Peyer's patch (tissue), 4 donors: Measurements from ENCODE around the gene CCDC184. TPM values are rescaled to one million over a fixed set of nuclear protein-coding genes. Genes with fewer than 3 reads are reported as not detected.

Experiments used
- DNase-seq, 3 donors: peaks; one replicate each; pipeline ENCODE4 v3.0.0-alpha.2; 2017 to 2019
- H3K27ac ChIP-seq, 4 donors: fragments of 200-600 bp; sonication (generic); one replicate each; pipeline ENCODE4 v1.5.1; 2016 to 2019
- H3K27me3 ChIP-seq, 2 donors: fragments of 200-600 bp; sonication (generic); one replicate each; pipeline ENCODE4 v1.5.1; 2019
- H3K36me3 ChIP-seq, 3 donors: fragments of 200-600 bp; sonication (generic); one replicate each; pipeline ENCODE4 v1.5.1; 2016 to 2019
- H3K4me1 ChIP-seq, 4 donors: fragments of 200-600 bp; sonication (generic); one replicate each; pipeline ENCODE4 v1.5.1; 2016 to 2019
- H3K4me3 ChIP-seq, 4 donors: fragments of 200-600 bp; sonication (generic); 1 replicate in 3 of 4; 2 replicates in 1 of 4; pipeline ENCODE4 v1.5.1; 2016 to 2019; ENCODE audit warnings: mild to moderate bottlenecking in 1 of 4
- H3K9me3 ChIP-seq, 4 donors: fragments of 200-600 bp; sonication (generic); one replicate each; pipeline ENCODE4 v1.5.1; 2016 to 2019; ENCODE audit warnings: mild to moderate bottlenecking in 1 of 4
- POLR2A ChIP-seq, 2 donors: fragments of 450-650 bp; IDR thresholded peaks; one replicate each; pipeline ENCODE4 v1.5.1; 2017; ENCODE audit warnings: antibody characterized with exemption in 2 of 2, mild to moderate bottlenecking in 2 of 2, moderate library complexity in 2 of 2
- total RNA-seq, 4 donors: library from RNA; depleted of rRNA; stranded (reverse); fragments of >200 nt; gene quantifications; one replicate each; pipeline ENCODE4 v1.1.0, GENCODE V29; 2016
- TF ChIP-seq, protein P1 (sequence below), 6 experiments: fragments of 450-650 bp in 4 of 6; fragments of 200-600 bp in 2 of 6; sonication (generic) in 1 of 6; IDR thresholded peaks; one replicate each; pipeline ENCODE4 v1.5.1; 2017 to 2019; ENCODE audit warnings: antibody characterized with exemption in 6 of 6, mild to moderate bottlenecking in 3 of 6, moderate library complexity in 1 of 6

The CCDC184 gene
- total RNA-seq, 4 donors from 2014 or later, result 0.40 TPM; not detected in 3

DNA sequence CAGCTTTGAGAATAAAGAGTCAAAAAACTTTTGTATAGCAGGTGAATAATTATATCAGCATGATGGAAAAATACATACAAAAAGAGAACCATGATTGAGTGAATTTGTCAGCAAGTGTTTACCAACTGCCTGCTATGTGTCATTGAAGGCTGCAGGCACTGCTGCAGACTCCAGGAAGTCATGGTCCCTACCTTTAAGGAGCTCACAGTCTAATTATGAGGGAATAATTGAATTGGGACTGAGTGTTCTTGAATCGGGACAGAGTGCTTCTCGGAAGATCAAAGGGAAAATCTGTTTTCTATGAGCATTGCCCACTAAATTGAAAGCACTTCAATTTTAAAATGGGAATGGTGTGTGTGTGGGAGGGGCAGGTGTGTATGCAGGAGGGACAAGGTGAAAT is 10.2 kb downstream of the CCDC184 start:
- DNase-seq, result no peak
- Histone ChIP-seq H3K36me3 (no peaks in the 10 kb centered on the region), H3K27me3 (no peaks in the 10 kb centered on the region), H3K4me3 (no peak overlapping the region), H3K9me3 (no peaks in the 10 kb centered on the region), H3K4me1 (no peaks in the 10 kb centered on the region), H3K27ac (no peak overlapping the region)
- TF ChIP-seq, protein P1, sequence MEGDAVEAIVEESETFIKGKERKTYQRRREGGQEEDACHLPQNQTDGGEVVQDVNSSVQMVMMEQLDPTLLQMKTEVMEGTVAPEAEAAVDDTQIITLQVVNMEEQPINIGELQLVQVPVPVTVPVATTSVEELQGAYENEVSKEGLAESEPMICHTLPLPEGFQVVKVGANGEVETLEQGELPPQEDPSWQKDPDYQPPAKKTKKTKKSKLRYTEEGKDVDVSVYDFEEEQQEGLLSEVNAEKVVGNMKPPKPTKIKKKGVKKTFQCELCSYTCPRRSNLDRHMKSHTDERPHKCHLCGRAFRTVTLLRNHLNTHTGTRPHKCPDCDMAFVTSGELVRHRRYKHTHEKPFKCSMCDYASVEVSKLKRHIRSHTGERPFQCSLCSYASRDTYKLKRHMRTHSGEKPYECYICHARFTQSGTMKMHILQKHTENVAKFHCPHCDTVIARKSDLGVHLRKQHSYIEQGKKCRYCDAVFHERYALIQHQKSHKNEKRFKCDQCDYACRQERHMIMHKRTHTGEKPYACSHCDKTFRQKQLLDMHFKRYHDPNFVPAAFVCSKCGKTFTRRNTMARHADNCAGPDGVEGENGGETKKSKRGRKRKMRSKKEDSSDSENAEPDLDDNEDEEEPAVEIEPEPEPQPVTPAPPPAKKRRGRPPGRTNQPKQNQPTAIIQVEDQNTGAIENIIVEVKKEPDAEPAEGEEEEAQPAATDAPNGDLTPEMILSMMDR (IDR thresholded peaks at IDR 0.05), result no peak
- TF ChIP-seq POLR2A (IDR thresholded peaks at IDR 0.05), result no peak

DNA sequence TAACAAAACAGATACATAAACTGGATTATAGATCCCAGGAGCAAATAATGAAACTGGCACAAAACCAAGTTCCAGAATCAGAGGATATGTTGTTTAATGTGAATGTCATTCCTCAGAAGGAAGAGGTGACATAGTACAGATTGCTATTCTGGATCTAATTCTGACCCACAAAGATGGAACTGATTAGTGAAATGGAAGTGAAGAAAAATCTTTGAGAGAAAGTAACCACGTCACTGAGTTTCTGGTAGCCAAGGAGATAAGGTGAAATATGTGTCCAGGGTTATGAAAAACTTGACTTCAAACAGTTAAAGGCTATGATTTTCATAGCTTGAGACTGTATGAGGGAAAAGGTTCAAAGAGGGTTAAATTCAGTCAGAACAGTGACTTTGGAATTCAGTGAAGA is 11.4 kb downstream of the CCDC184 start:
- TF ChIP-seq POLR2A (IDR thresholded peaks at IDR 0.05), result no peak
- TF ChIP-seq, protein P1 (IDR thresholded peaks at IDR 0.05), result no peak
- Histone ChIP-seq H3K27ac (no peak overlapping the region), H3K36me3 (no peaks in the 10 kb centered on the region)

DNA sequence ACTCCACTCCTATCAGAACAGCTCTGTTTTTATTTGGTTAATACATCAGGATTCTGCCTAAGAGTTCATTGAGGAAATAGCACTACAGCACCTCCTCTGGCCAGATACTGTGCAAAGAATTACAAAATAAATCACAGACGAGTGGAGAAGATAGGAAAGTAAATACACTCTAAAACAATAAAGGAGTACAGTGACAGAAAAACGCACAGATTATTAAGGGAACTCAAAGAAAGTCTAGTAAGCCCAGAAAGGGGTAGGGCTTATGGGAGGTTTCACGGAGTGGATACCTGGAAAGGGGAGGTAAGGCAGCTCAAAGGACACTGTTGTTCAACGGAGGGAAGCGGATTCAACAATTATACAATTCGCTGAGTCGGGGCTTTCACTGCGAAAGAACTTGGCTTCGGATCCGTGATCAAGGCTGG is 14.1 kb downstream of the CCDC184 start:
- TF ChIP-seq, protein P1 (IDR thresholded peaks at IDR 0.05), result peak; percentile 20 to 78 (median 58)
- TF ChIP-seq POLR2A (IDR thresholded peaks at IDR 0.05), result no peak
- H3K27ac ChIP-seq, result peak overlapping the region; percentile 92 to 99 (median 98)
- H3K4me3 ChIP-seq, result peak overlapping the region; percentile 61 to 91 (median 70)
- no peaks in the 10 kb centered on the region for H3K9me3 ChIP-seq
- DNase-seq, result no peak
- H3K4me1 ChIP-seq, result peaks cover 0 to 5% (median 1%) of the 10 kb centered on the region in 4 donors
- H3K36me3 ChIP-seq, result no peaks in the 10 kb centered on the region
- H3K27me3 ChIP-seq, result no peaks in the 10 kb centered on the region

More for the DNA sequence above, 11.4 kb downstream of the CCDC184 start:
- no peak for DNase-seq
- Histone ChIP-seq H3K4me1 (peaks cover 0 to 5% (median 1%) of the 10 kb centered on the region in 4 donors), H3K9me3 (no peaks in the 10 kb centered on the region), H3K4me3 (no peak overlapping the region), H3K27me3 (no peaks in the 10 kb centered on the region)

DNA sequence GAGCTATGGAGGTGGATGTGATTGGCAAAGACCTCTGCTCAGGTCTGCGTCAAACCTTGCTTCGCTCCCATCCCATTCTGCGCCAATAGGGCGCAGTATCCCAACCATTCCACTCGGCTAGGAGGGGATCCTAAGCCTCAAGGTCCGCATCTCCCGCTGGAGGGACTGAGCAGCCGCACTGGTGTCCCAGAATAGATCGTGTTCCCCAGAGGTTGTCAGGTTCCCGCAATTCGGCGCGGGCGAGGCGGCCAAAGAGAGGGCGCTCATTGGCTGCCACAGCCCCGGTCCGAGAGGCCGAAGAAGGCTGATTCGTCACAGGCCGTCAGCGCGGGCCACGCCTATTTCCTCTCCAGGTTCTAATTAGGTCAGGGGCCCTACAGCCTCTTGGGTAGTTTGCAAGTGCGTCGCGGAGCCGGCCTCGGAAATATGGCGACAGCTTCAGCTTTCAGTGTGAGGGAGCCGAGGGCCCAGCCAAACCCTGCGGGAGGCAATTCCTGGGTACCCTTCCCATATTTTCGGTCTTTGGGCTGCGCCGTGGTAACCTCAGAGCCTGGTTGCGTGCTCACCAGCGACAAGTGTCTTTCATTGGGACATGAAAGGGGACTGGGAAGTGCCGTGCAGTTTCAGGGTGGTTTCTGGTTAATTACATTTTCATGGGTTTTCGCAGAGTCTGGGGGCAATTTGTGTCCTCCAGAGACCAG is 14.7 kb downstream of the CCDC184 start:
- H3K27ac ChIP-seq, result peak overlapping the region; percentile 92 to 99 (median 98)

DNA sequence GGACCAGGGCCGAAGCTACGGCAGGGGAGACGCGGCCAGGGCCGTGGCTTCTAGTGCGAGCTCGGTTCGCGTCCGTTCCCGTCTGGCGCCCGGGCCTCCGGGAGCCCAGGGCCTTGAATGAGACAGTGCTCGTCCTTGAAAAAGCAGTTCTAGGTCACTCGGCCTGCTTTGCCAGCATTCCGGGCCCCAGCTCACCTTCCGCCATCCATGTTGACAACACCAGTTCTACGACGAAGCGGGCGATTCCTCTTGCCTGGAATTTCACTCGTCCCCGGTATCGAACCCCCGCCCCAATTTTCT is 15.2 kb downstream of the CCDC184 start:
- no peaks in the 10 kb centered on the region for H3K9me3 ChIP-seq
- no peaks in the 10 kb centered on the region for H3K27me3 ChIP-seq
- peak in 2 of 3 donors; percentile 30 to 64 for DNase-seq
- H3K4me3 ChIP-seq, result peak overlapping the region; percentile 61 to 91 (median 70)
- peaks cover 0 to 5% (median 1%) of the 10 kb centered on the region in 4 donors for H3K4me1 ChIP-seq
- no peaks in the 10 kb centered on the region for H3K36me3 ChIP-seq
- peak overlapping the region; percentile 92 to 99 (median 98) for H3K27ac ChIP-seq
- TF ChIP-seq POLR2A (IDR thresholded peaks at IDR 0.05), result no peak
- TF ChIP-seq, protein P1 (IDR thresholded peaks at IDR 0.05), result no peak

More for the DNA sequence above, 14.7 kb downstream of the CCDC184 start:
- Histone ChIP-seq H3K27me3 (no peaks in the 10 kb centered on the region), H3K9me3 (no peaks in the 10 kb centered on the region), H3K4me3 (peak overlapping the region; percentile 61 to 91 (median 70)), H3K36me3 (no peaks in the 10 kb centered on the region), H3K4me1 (peaks cover 0 to 5% (median 1%) of the 10 kb centered on the region in 4 donors)
- TF ChIP-seq, protein P1 (IDR thresholded peaks at IDR 0.05), result peak in 1 of 6 experiments; percentile 0
- TF ChIP-seq POLR2A (IDR thresholded peaks at IDR 0.05), result peak; percentile 96 to 99
- peak; percentile 96 to 99 (median 97) for DNase-seq
